ENCODE measurements around the gene PHC1. TPM values are rescaled to one million over a fixed set of nuclear protein-coding genes. Genes with fewer than 3 reads are reported as not detected.
A peak's percentile ranks its signal among the peaks of the same experiment; 100 is the strongest.
"Not testable (repeated sequence)": the region's sequence is repeated elsewhere in the genome, so short reads cannot be mapped to it uniquely, and the experiment has no call there.

PHC1 gene
- total RNA-seq, 2 donors from 2014 or later: 50.1 to 55.9 TPM

- no peaks in the 10 kb centered on the region for H3K9me3 ChIP-seq
- TF ChIP-seq CTCF (IDR thresholded peaks at IDR 0.05): no peak
- DNase-seq (ENCODE audit: low spot score) (no peak), ATAC-seq (ENCODE audit: insufficient number of reproducible peaks, low FRiP score, low read depth) (no peak)
- H3K36me3 ChIP-seq: no peaks in the 10 kb centered on the region
- peaks cover 9 to 30% of the 10 kb centered on the region in 2 donors for H3K4me1 ChIP-seq (ENCODE audit: control insufficient read depth in 1 of 2, low read depth in 2 of 2)
- peak overlapping the region; percentile 90 for H3K4me3 ChIP-seq
- H3K27ac ChIP-seq: peak overlapping the region; percentile 90 to 93
- no peaks in the 10 kb centered on the region for H3K27me3 ChIP-seq (replicated peaks; ENCODE audit: insufficient read depth)
Observed at GRCh38 chr12:8913702-8914032, 642 bp upstream of the PHC1 start.

GRCh38 chr12:8914716-8915526, 612 bp downstream of the PHC1 start:
- Histone ChIP-seq H3K4me3 (peak overlapping the region; percentile 90), H3K27ac (peak overlapping the region; percentile 65 to 73)

GRCh38 chr12:8916154-8916553, 1.8 kb downstream of the PHC1 start:
- no peak for TF ChIP-seq CTCF (IDR thresholded peaks at IDR 0.05)
- DNase-seq (ENCODE audit: low spot score): no peak
- H3K4me3 ChIP-seq: no peak overlapping the region

More at GRCh38 chr12:8914716-8915526, 612 bp downstream of the PHC1 start:
- Histone ChIP-seq H3K4me1 (ENCODE audit: control insufficient read depth in 1 of 2, low read depth in 2 of 2) (peaks cover 9 to 30% of the 10 kb centered on the region in 2 donors), H3K27me3 (replicated peaks; ENCODE audit: insufficient read depth) (no peaks in the 10 kb centered on the region), H3K36me3 (no peaks in the 10 kb centered on the region), H3K9me3 (no peaks in the 10 kb centered on the region)
- DNase-seq (ENCODE audit: low spot score) (no peak), ATAC-seq (ENCODE audit: insufficient number of reproducible peaks, low FRiP score, low read depth) (no peak)
- TF ChIP-seq CTCF (IDR thresholded peaks at IDR 0.05): no peak

GRCh38 chr12:8917031-8917430, 2.7 kb downstream of the PHC1 start:
- DNase-seq (ENCODE audit: low spot score) (no peak), ATAC-seq (ENCODE audit: insufficient number of reproducible peaks, low FRiP score, low read depth) (no peak)
- TF ChIP-seq CTCF (IDR thresholded peaks at IDR 0.05): no peak

More at GRCh38 chr12:8916154-8916553, 1.8 kb downstream of the PHC1 start:
- peaks cover 7% of the 10 kb centered on the region for H3K36me3 ChIP-seq
- peaks cover 9 to 30% of the 10 kb centered on the region in 2 donors for H3K4me1 ChIP-seq (ENCODE audit: control insufficient read depth in 1 of 2, low read depth in 2 of 2)
- H3K9me3 ChIP-seq: no peaks in the 10 kb centered on the region
- H3K27me3 ChIP-seq (replicated peaks; ENCODE audit: insufficient read depth): no peaks in the 10 kb centered on the region
- H3K27ac ChIP-seq: no peak overlapping the region
- no peak for ATAC-seq (ENCODE audit: insufficient number of reproducible peaks, low FRiP score, low read depth)

GRCh38 chr12:8917751-8918150, 3.4 kb downstream of the PHC1 start:
- TF ChIP-seq CTCF (IDR thresholded peaks at IDR 0.05): no peak
- ATAC-seq (ENCODE audit: insufficient number of reproducible peaks, low FRiP score, low read depth) (no peak), DNase-seq (ENCODE audit: low spot score) (no peak)
- no peaks in the 10 kb centered on the region for H3K9me3 ChIP-seq
- no peaks in the 10 kb centered on the region for H3K27me3 ChIP-seq (replicated peaks; ENCODE audit: insufficient read depth)
- H3K36me3 ChIP-seq: peaks cover 18% of the 10 kb centered on the region
- no peak overlapping the region for H3K4me3 ChIP-seq
- no peak overlapping the region for H3K27ac ChIP-seq
- peaks cover 9 to 26% of the 10 kb centered on the region in 2 donors for H3K4me1 ChIP-seq (ENCODE audit: control insufficient read depth in 1 of 2, low read depth in 2 of 2)

More at GRCh38 chr12:8917031-8917430, 2.7 kb downstream of the PHC1 start:
- Histone ChIP-seq H3K27ac (no peak overlapping the region), H3K27me3 (replicated peaks; ENCODE audit: insufficient read depth) (no peaks in the 10 kb centered on the region), H3K4me1 (ENCODE audit: control insufficient read depth in 1 of 2, low read depth in 2 of 2) (peaks cover 9 to 30% of the 10 kb centered on the region in 2 donors), H3K4me3 (no peak overlapping the region), H3K36me3 (peaks cover 13% of the 10 kb centered on the region), H3K9me3 (no peaks in the 10 kb centered on the region)

- H3K27me3 ChIP-seq (replicated peaks; ENCODE audit: insufficient read depth); H3K4me3 ChIP-seq; H3K9me3 ChIP-seq; ATAC-seq (ENCODE audit: insufficient number of reproducible peaks, low FRiP score, low read depth); DNase-seq (ENCODE audit: low spot score); H3K27ac ChIP-seq: not testable (repeated sequence)
- peaks cover 4 to 17% of the 10 kb centered on the region in 2 donors for H3K4me1 ChIP-seq (ENCODE audit: control insufficient read depth in 1 of 2, low read depth in 2 of 2)
- H3K36me3 ChIP-seq: peaks cover 19% of the 10 kb centered on the region
Observed at GRCh38 chr12:8919643-8920042, 5.3 kb downstream of the PHC1 start.
